Tibial nerve (tissue), 4 donors: ENCODE data around the gene CD7. TPM values are rescaled to one million over a fixed set of nuclear protein-coding genes. Genes with fewer than 3 reads are reported as not detected.

ENCODE experiments used
- DNase-seq, 2 donors: peaks; one replicate each; pipeline ENCODE4 v3.0.0-alpha.2; 2019; ENCODE audit warnings: low spot score in 2 of 2
- H3K27ac ChIP-seq, 4 donors: fragments of 200-600 bp; sonication (generic) in 3 of 4; one replicate each; pipeline ENCODE4 v1.5.1; 2017 to 2019; ENCODE audit warnings: mild to moderate bottlenecking in 1 of 4
- H3K27me3 ChIP-seq, 2 donors: fragments of 200-600 bp; sonication (generic) in 1 of 2; one replicate each; pipeline versions ENCODE4 v1.5.1 to v1.6.0; 2017 to 2019
- H3K36me3 ChIP-seq, 3 donors: fragments of 200-600 bp; sonication (generic); one replicate each; pipeline ENCODE4 v1.5.1; 2018 to 2019
- H3K4me1 ChIP-seq, 4 donors: fragments of 200-600 bp; sonication (generic) in 3 of 4; one replicate each; pipeline ENCODE4 v1.5.1; 2017 to 2019
- H3K4me3 ChIP-seq, 4 donors: fragments of 200-600 bp; sonication (generic) in 3 of 4; one replicate each; pipeline ENCODE4 v1.5.1; 2017 to 2019; ENCODE audit warnings: mild to moderate bottlenecking in 1 of 4, moderate library complexity in 1 of 4
- H3K9me3 ChIP-seq, 4 donors: fragments of 200-600 bp; sonication (generic) in 3 of 4; one replicate each; pipeline ENCODE4 v1.5.1; 2017 to 2019
- EP300 ChIP-seq, 2 donors: sonication (generic); formaldehyde crosslinking; IDR thresholded peaks; one replicate each; pipeline ENCODE4 v1.6.1; 2017; ENCODE audit warnings: antibody characterized with exemption in 2 of 2, mild to moderate bottlenecking in 1 of 2
- POLR2A ChIP-seq, 2 donors: fragments of 450-650 bp; IDR thresholded peaks; one replicate each; pipeline ENCODE4 v1.6.1; 2017; ENCODE audit warnings: antibody characterized with exemption in 2 of 2, mild to moderate bottlenecking in 2 of 2, moderate library complexity in 2 of 2
- WGBS, 2 donors: methylation state at CpG; one replicate each; pipeline ENCODE4 v1.1.5; 2018; 5-methylcytosine and 5-hydroxymethylcytosine counted together
- total RNA-seq, 4 donors: library from RNA; depleted of rRNA; stranded (reverse); fragments of >200 nt; gene quantifications; one replicate each; pipeline ENCODE4 v1.1.0, GENCODE V29; 2016
- TF ChIP-seq, protein P1 (sequence below), 5 experiments: fragments of 200-600 bp in 3 of 5; fragments of 450-650 bp in 2 of 5; sonication (generic) in 3 of 5; IDR thresholded peaks; one replicate each; pipeline ENCODE4 v1.5.1; 2016 to 2019; ENCODE audit warnings: antibody characterized with exemption in 5 of 5, mild to moderate bottlenecking in 3 of 5, moderate library complexity in 2 of 5

Gene CD7
- total RNA-seq, 4 donors from 2014 or later, result 0.63 to 0.90 TPM; not detected in 2

DNA sequence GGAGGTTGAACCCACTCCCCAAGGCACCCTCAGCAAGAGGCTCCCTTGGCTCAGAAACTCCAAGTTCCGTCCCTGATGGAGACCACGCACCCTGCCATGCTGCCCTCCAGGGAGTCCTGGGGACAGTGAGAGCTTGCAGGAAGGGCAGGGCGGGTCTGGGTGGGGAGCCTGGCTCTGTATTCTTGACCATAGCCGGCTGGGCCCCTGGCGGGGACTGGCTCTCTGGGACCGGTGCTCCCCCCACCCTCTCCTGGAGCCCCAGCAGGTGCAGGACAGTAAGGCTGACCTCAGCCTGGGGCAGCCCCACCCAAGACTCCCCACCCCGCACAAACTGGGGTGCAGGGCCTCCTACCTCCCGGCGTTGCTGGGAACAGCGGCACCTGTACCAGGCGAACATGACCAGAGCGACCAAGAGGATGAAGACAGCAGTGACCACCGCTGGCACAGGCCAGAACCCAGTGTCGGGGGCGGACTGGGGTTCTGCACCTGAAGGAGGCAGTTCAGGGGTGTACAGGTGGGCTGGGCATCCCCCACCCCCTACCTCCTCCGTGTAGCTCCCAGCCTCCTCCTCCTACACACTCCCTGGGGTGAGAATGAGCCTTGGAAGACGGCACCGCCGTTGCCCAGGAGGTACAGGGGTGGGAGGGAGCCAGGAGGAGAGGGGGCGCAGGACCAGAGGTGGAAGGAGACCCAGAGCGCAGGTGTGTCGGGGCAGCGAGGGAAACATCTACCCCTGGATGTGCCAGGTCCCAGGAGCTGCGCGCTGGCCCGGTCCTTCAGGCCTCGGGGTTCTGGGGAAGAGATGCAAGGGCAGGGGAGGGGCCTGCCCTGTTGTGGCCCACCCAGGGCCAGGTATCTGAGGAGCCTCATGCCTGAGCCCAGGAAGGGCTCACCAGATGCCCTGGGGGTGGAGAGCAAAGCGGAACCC is 5.4 kb upstream of the CD7 start:
- H3K27me3 ChIP-seq, result peaks cover 0 to 32% of the 10 kb centered on the region in 2 donors
- TF ChIP-seq EP300 (IDR thresholded peaks at IDR 0.05), result no peak
- TF ChIP-seq, protein P1, sequence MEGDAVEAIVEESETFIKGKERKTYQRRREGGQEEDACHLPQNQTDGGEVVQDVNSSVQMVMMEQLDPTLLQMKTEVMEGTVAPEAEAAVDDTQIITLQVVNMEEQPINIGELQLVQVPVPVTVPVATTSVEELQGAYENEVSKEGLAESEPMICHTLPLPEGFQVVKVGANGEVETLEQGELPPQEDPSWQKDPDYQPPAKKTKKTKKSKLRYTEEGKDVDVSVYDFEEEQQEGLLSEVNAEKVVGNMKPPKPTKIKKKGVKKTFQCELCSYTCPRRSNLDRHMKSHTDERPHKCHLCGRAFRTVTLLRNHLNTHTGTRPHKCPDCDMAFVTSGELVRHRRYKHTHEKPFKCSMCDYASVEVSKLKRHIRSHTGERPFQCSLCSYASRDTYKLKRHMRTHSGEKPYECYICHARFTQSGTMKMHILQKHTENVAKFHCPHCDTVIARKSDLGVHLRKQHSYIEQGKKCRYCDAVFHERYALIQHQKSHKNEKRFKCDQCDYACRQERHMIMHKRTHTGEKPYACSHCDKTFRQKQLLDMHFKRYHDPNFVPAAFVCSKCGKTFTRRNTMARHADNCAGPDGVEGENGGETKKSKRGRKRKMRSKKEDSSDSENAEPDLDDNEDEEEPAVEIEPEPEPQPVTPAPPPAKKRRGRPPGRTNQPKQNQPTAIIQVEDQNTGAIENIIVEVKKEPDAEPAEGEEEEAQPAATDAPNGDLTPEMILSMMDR (IDR thresholded peaks at IDR 0.05), result no peak
- no peak for TF ChIP-seq POLR2A (IDR thresholded peaks at IDR 0.05)
- no peaks in the 10 kb centered on the region for H3K9me3 ChIP-seq
- no peak overlapping the region for H3K27ac ChIP-seq
- H3K36me3 ChIP-seq, result no peaks in the 10 kb centered on the region
- 71 to 72% methylated on average over 20 to 24 of the region's 28 CpGs for WGBS, 2 donors
- H3K4me1 ChIP-seq, result peaks cover 0 to 12% (median 4%) of the 10 kb centered on the region in 4 donors
- H3K4me3 ChIP-seq, result no peak overlapping the region
- DNase-seq, result no peak

DNA sequence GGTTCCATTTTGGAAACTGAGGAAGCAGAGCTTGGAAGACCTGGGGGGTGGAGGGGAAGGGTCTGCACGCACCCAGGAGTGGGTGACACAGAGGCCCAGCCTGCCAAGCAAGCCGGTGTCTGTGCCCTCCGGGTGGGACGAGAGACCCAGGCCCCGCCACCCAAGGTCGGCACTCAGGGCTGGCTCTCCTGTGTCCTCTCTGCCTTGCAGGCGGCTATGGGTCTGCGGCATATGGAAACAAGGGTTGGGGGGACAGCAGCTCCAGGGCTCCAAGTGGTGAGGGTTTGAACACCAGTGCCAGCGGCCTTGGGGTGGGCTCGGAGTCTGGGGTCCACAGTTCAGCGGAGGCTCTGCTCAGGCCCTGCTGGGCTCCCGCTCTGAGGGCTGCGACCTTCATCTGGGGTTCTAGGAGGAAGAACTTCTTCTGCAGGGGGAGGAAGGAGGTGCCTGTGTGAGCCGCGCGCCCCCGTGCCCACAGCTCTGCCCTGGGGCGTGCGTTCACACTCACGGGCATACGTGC is 4.6 kb upstream of the CD7 start:
- H3K27ac ChIP-seq, result no peak overlapping the region
- H3K4me3 ChIP-seq, result no peak overlapping the region
- peaks cover 0 to 24% of the 10 kb centered on the region in 2 donors for H3K27me3 ChIP-seq
- no peak for DNase-seq
- H3K9me3 ChIP-seq, result no peaks in the 10 kb centered on the region
- 68 to 74% methylated on average over 13 to 21 of the region's 21 CpGs for WGBS, 2 donors
- no peak for TF ChIP-seq EP300 (IDR thresholded peaks at IDR 0.05)
- TF ChIP-seq, protein P1 (IDR thresholded peaks at IDR 0.05), result no peak
- TF ChIP-seq POLR2A (IDR thresholded peaks at IDR 0.05), result no peak
- no peaks in the 10 kb centered on the region for H3K36me3 ChIP-seq
- peaks cover 0 to 12% (median 4%) of the 10 kb centered on the region in 4 donors for H3K4me1 ChIP-seq

GRCh38 chr17:82320956-82321927 is 3.8 kb upstream of the CD7 start:
- no peak for TF ChIP-seq EP300 (IDR thresholded peaks at IDR 0.05)
- TF ChIP-seq, protein P1 (IDR thresholded peaks at IDR 0.05), result peak; percentile 93 to 99 (median 97)
- Histone ChIP-seq H3K9me3 (no peaks in the 10 kb centered on the region), H3K4me1 (peaks cover 0 to 16% (median 5%) of the 10 kb centered on the region in 4 donors), H3K27ac (no peak overlapping the region), H3K27me3 (peaks cover 0 to 23% of the 10 kb centered on the region in 2 donors), H3K4me3 (peak overlapping the region in 1 of 4 donors; percentile 34), H3K36me3 (no peaks in the 10 kb centered on the region)
- DNase-seq, result no peak
- WGBS, 2 donors, result 42 to 49% methylated on average over 56 to 65 of the region's 65 CpGs

DNA sequence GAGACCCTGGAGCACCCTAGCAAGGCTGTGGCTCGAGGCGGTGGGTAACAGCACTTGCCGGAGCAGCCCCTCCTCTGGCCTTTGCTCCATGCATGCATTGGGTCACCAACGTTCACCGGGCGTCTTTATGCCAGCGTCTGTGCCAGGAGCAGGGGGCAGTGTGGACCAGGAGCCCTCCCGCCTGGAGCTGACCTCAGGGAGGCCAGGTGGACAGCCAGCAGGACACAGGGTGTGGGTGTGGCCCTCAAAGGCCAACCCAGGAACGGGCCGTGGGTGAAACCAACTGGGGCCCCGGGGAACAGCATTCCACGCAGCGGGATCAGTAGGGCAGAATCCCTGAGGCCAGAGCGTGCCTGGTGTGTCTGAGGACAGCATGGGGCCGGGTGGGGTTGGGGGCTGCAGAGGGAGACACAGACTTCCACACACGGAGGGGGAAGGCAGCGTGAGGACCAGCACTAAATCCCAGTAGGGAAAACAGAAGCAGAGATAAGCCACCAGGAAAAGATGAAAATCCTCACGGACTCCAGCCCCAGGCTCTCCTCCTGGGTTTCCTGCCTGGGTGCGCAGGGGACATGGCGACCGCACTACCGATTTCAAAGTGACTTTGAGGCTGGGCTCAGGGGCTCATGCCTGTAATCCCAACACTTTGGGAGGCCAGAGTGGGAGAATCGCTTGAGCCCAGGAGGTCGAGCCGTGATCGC is 2.9 kb upstream of the CD7 start:
- Histone ChIP-seq H3K9me3 (no peaks in the 10 kb centered on the region), H3K27me3 (peaks cover 0 to 33% of the 10 kb centered on the region in 2 donors), H3K36me3 (no peaks in the 10 kb centered on the region), H3K4me3 (no peak overlapping the region), H3K27ac (no peak overlapping the region), H3K4me1 (peaks cover 0 to 26% (median 11%) of the 10 kb centered on the region in 4 donors)
- TF ChIP-seq EP300 (IDR thresholded peaks at IDR 0.05) (no peak), POLR2A (IDR thresholded peaks at IDR 0.05) (no peak)
- TF ChIP-seq, protein P1 (IDR thresholded peaks at IDR 0.05), result no peak
- 70 to 71% methylated on average over 21 to 26 of the region's 26 CpGs for WGBS, 2 donors
- no peak for DNase-seq
